Measurements from ENCODE around the gene KCNH4. TPM values are rescaled to one million over a fixed set of nuclear protein-coding genes. Genes with fewer than 3 reads are reported as not detected.

The KCNH4 gene
- total and polyA plus RNA-seq, 4 donors, result 0.01 TPM; not detected in 3

DNA sequence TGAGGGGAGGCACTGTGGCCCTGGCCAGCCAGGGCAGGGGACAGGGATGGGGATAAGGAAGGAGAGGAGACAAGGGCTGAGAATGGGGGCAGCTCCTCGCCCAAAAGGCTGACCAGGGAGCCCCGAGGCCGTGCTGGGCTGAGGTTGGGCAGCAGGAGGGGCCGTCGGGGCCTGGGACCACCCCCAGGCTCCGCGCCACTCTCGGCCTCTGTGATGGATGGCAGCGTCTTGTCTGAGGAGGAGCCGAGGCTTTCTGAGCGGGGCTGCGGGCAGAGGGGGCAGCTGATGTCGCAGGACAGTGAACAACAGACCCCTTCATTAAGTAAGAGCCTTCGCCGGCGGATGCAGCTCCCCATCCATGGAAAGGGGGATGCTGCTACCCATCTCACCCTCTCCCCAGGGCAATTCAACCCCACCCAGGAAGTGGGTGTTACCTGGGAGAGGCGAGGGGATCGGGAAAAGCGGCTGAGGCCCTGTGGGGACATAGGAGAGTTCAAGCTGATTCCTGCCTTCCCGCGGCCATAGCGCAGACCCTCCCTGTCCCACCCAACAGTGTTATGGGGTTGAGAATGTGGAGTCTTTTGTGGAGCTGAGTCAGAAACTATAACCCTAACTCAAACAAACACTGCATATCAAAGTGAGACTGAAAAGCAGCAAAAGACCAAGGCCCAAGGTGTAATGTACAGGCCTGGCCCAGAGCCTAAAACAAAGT is 17.1 kb downstream of the KCNH4 start:
- no peak overlapping the region for H3K4me3 ChIP-seq (ENCODE audit: low read depth in 1 of 3, low read length in 3 of 3)
- no peaks in the 10 kb centered on the region for H3K4me1 ChIP-seq (ENCODE audit: control insufficient read depth in 4 of 4, insufficient read depth in 4 of 4, low read length in 3 of 4)
- H3K9ac ChIP-seq (ENCODE audit: low read depth in 1 of 2, low read length in 2 of 2), result no peak overlapping the region
- no peak for TF ChIP-seq TAF1 (conservative IDR thresholded peaks at IDR 0.05)
- no peak for TF ChIP-seq HNF4A (conservative IDR thresholded peaks at IDR 0.05)
- TF ChIP-seq YY1 (IDR thresholded peaks at IDR 0.05), result no peak
- TF ChIP-seq, protein P1, sequence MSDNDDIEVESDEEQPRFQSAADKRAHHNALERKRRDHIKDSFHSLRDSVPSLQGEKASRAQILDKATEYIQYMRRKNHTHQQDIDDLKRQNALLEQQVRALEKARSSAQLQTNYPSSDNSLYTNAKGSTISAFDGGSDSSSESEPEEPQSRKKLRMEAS (IDR thresholded peaks at IDR 0.05), result no peak
- TF ChIP-seq, protein P2, sequence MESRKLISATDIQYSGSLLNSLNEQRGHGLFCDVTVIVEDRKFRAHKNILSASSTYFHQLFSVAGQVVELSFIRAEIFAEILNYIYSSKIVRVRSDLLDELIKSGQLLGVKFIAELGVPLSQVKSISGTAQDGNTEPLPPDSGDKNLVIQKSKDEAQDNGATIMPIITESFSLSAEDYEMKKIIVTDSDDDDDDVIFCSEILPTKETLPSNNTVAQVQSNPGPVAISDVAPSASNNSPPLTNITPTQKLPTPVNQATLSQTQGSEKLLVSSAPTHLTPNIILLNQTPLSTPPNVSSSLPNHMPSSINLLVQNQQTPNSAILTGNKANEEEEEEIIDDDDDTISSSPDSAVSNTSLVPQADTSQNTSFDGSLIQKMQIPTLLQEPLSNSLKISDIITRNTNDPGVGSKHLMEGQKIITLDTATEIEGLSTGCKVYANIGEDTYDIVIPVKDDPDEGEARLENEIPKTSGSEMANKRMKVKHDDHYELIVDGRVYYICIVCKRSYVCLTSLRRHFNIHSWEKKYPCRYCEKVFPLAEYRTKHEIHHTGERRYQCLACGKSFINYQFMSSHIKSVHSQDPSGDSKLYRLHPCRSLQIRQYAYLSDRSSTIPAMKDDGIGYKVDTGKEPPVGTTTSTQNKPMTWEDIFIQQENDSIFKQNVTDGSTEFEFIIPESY (IDR thresholded peaks at IDR 0.05), result no peak
- TF ChIP-seq, protein P3, sequence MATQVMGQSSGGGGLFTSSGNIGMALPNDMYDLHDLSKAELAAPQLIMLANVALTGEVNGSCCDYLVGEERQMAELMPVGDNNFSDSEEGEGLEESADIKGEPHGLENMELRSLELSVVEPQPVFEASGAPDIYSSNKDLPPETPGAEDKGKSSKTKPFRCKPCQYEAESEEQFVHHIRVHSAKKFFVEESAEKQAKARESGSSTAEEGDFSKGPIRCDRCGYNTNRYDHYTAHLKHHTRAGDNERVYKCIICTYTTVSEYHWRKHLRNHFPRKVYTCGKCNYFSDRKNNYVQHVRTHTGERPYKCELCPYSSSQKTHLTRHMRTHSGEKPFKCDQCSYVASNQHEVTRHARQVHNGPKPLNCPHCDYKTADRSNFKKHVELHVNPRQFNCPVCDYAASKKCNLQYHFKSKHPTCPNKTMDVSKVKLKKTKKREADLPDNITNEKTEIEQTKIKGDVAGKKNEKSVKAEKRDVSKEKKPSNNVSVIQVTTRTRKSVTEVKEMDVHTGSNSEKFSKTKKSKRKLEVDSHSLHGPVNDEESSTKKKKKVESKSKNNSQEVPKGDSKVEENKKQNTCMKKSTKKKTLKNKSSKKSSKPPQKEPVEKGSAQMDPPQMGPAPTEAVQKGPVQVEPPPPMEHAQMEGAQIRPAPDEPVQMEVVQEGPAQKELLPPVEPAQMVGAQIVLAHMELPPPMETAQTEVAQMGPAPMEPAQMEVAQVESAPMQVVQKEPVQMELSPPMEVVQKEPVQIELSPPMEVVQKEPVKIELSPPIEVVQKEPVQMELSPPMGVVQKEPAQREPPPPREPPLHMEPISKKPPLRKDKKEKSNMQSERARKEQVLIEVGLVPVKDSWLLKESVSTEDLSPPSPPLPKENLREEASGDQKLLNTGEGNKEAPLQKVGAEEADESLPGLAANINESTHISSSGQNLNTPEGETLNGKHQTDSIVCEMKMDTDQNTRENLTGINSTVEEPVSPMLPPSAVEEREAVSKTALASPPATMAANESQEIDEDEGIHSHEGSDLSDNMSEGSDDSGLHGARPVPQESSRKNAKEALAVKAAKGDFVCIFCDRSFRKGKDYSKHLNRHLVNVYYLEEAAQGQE (IDR thresholded peaks at IDR 0.05), result no peak
- TF ChIP-seq EGR1 (IDR thresholded peaks at IDR 0.05; ENCODE audit: low read depth in 2 of 2), result no peak
- no peak for TF ChIP-seq JUND (IDR thresholded peaks at IDR 0.05)
- no peak for TF ChIP-seq NR2F2 (IDR thresholded peaks at IDR 0.05)
- TF ChIP-seq HNF4G (IDR thresholded peaks at IDR 0.05), result no peak
- TF ChIP-seq RAD21 (IDR thresholded peaks at IDR 0.05), result no peak
- no peak for TF ChIP-seq SP1 (IDR thresholded peaks at IDR 0.05)
- no peak for TF ChIP-seq FOXA2 (IDR thresholded peaks at IDR 0.05)
- TF ChIP-seq, protein P4, sequence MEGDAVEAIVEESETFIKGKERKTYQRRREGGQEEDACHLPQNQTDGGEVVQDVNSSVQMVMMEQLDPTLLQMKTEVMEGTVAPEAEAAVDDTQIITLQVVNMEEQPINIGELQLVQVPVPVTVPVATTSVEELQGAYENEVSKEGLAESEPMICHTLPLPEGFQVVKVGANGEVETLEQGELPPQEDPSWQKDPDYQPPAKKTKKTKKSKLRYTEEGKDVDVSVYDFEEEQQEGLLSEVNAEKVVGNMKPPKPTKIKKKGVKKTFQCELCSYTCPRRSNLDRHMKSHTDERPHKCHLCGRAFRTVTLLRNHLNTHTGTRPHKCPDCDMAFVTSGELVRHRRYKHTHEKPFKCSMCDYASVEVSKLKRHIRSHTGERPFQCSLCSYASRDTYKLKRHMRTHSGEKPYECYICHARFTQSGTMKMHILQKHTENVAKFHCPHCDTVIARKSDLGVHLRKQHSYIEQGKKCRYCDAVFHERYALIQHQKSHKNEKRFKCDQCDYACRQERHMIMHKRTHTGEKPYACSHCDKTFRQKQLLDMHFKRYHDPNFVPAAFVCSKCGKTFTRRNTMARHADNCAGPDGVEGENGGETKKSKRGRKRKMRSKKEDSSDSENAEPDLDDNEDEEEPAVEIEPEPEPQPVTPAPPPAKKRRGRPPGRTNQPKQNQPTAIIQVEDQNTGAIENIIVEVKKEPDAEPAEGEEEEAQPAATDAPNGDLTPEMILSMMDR (IDR thresholded peaks at IDR 0.05; ENCODE audit: low read depth, low read length, missing input control), result no peak
- TF ChIP-seq, protein P5, sequence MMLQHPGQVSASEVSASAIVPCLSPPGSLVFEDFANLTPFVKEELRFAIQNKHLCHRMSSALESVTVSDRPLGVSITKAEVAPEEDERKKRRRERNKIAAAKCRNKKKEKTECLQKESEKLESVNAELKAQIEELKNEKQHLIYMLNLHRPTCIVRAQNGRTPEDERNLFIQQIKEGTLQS (IDR thresholded peaks at IDR 0.05), result no peak
- no peak for TF ChIP-seq FOXA1 (IDR thresholded peaks at IDR 0.05)
- no peak for TF ChIP-seq RXRA (IDR thresholded peaks at IDR 0.05)
- no peak for TF ChIP-seq GABPA (IDR thresholded peaks at IDR 0.05 in 1 of 2, conservative IDR thresholded peaks at IDR 0.05 in 1 of 2)
- no peaks in the 10 kb centered on the region for H3K9me3 ChIP-seq (ENCODE audit: control insufficient read depth in 4 of 4, low read length in 3 of 4)
- no peak for DNase-seq (ENCODE audit: low spot score)
- H3K27ac ChIP-seq (ENCODE audit: low read depth in 1 of 2, low read length in 2 of 2), result no peak overlapping the region
- no peaks in the 10 kb centered on the region for H3K36me3 ChIP-seq (ENCODE audit: control insufficient read depth in 4 of 4, insufficient read depth in 3 of 4, low read depth in 1 of 4, low read length in 3 of 4)
- no peaks in the 10 kb centered on the region for H3K27me3 ChIP-seq (ENCODE audit: control insufficient read depth in 4 of 4, insufficient read depth in 4 of 4, low read length in 3 of 4)
- WGBS, result 77% methylated on average over 22 of the region's 22 CpGs
